ENCODE results near the gene SELP.

GRCh38 chr1:169557131-169557530 lies 72.8 kb downstream of the SELP start:
- TF ChIP-seq, protein P1, sequence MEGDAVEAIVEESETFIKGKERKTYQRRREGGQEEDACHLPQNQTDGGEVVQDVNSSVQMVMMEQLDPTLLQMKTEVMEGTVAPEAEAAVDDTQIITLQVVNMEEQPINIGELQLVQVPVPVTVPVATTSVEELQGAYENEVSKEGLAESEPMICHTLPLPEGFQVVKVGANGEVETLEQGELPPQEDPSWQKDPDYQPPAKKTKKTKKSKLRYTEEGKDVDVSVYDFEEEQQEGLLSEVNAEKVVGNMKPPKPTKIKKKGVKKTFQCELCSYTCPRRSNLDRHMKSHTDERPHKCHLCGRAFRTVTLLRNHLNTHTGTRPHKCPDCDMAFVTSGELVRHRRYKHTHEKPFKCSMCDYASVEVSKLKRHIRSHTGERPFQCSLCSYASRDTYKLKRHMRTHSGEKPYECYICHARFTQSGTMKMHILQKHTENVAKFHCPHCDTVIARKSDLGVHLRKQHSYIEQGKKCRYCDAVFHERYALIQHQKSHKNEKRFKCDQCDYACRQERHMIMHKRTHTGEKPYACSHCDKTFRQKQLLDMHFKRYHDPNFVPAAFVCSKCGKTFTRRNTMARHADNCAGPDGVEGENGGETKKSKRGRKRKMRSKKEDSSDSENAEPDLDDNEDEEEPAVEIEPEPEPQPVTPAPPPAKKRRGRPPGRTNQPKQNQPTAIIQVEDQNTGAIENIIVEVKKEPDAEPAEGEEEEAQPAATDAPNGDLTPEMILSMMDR (IDR thresholded peaks at IDR 0.05; ENCODE audit: poor library complexity), result no peak
- no peak for TF ChIP-seq EZH2 (IDR thresholded peaks at IDR 0.05; ENCODE audit: borderline replicate concordance)
